A673 (cell line): ENCODE data around the gene GOLGA8S.
"Not testable (repeated sequence)": the region's sequence is repeated elsewhere in the genome, so short reads cannot be mapped to it uniquely, and the experiment has no call there.

Source experiments
- CTCF ChIP-seq: fragments of 300-800, 200-600 bp; sonication (generic); conservative IDR thresholded peaks from 2 replicates; pipeline ENCODE4 v1.5.1; 2017; ENCODE audit warnings: low read depth, mild to moderate bottlenecking, antibody characterized with exemption, low read length, moderate library complexity, mixed read lengths
- EZH2 ChIP-seq: fragments of 200-600 bp; sonication (generic); IDR thresholded peaks from 2 replicates; pipeline ENCODE4 v1.6.1; 2017; ENCODE audit warnings: borderline replicate concordance, low read depth, mild to moderate bottlenecking, mixed read lengths, antibody characterized with exemption, low read length; ENCODE audit not compliant: poor library complexity, severe bottlenecking

- TF ChIP-seq CTCF, EZH2: not testable (repeated sequence)
Measured at GRCh38 chr15:23305921-23306320, 48.6 kb upstream of the GOLGA8S start.
